Activated CD8-positive, alpha-beta memory T cell treated with anti-CD3 and anti-CD28 coated beads, Interleukin-2, amount 50 U/mL, for 1 hour (primary cell): ENCODE results near the gene SFTPB.

Experiments used
- DNase-seq: peaks from one replicate; pipeline ENCODE4 v3.0.0-alpha.2; 2020; ENCODE audit errors: extremely low read depth

SFTPB gene

GRCh38 chr2:85702800-85703199 is 34.8 kb upstream of the SFTPB start:
- DNase-seq = no peak

GRCh38 chr2:85702172-85702571 is 34.2 kb upstream of the SFTPB start:
- DNase-seq = no peak

- DNase-seq = no peak
These were observed 31.3 kb upstream of the SFTPB start for GRCh38 chr2:85699325-85699724.

GRCh38 chr2:85698880-85699254 is 30.9 kb upstream of the SFTPB start:
- DNase-seq = no peak

- no peak for DNase-seq
These were observed 30.3 kb upstream of the SFTPB start for GRCh38 chr2:85698184-85698879.

GRCh38 chr2:85697716-85698115 is 29.7 kb upstream of the SFTPB start:
- DNase-seq = no peak

- no peak for DNase-seq
These were observed 29.1 kb upstream of the SFTPB start for GRCh38 chr2:85697096-85697495.

GRCh38 chr2:85695691-85696668 is 28.0 kb upstream of the SFTPB start:
- DNase-seq = no peak

- DNase-seq = no peak
These were observed 27.1 kb upstream of the SFTPB start for GRCh38 chr2:85695121-85695520.

GRCh38 chr2:85694052-85695025 is 26.3 kb upstream of the SFTPB start, which contains the start of gene GNLY:
TSS of gene GNLY (plus strand) at chr2:85694358. CDS start at chr2:85694419, 61 bp downstream.
- DNase-seq = no peak

GRCh38 chr2:85692039-85692645 is 24.1 kb upstream of the SFTPB start:
- DNase-seq = no peak

- no peak for DNase-seq
These were observed 22.9 kb upstream of the SFTPB start for GRCh38 chr2:85690932-85691331.

- no peak for DNase-seq
These were observed 16.8 kb upstream of the SFTPB start for GRCh38 chr2:85684806-85685205.

GRCh38 chr2:85684380-85684779 is 16.4 kb upstream of the SFTPB start:
- no peak for DNase-seq

GRCh38 chr2:85682378-85682777 is 14.4 kb upstream of the SFTPB start:
- no peak for DNase-seq

- no peak for DNase-seq
These were observed 13.8 kb upstream of the SFTPB start for GRCh38 chr2:85681776-85682175.

- no peak for DNase-seq
These were observed 13.4 kb upstream of the SFTPB start for GRCh38 chr2:85681372-85681763.

GRCh38 chr2:85680707-85681371 is 12.8 kb upstream of the SFTPB start:
- no peak for DNase-seq

- peak; percentile 30 for DNase-seq
These were observed 11.0 kb upstream of the SFTPB start for GRCh38 chr2:85678794-85679672.

- no peak for DNase-seq
These were observed 10.4 kb upstream of the SFTPB start for GRCh38 chr2:85678377-85678776.
